Sigmoid colon (tissue), 7 donors: ENCODE measurements around the gene CHPF. TPM values are rescaled to one million over a fixed set of nuclear protein-coding genes. Genes with fewer than 3 reads are reported as not detected.

Experiments
- DNase-seq: peaks from one replicate; pipeline ENCODE4 v3.0.0-alpha.2; 2019
- H3K27ac ChIP-seq, 4 donors: fragments of 200-600 bp; sonication (generic); one replicate each; pipeline ENCODE4 v1.5.1; 2016 to 2019; ENCODE audit warnings: mild to moderate bottlenecking in 1 of 4
- H3K27me3 ChIP-seq, 3 donors: fragments of 200-600 bp; sonication (generic); one replicate each; pipeline ENCODE4 v1.5.1; 2019; ENCODE audit warnings: mild to moderate bottlenecking in 1 of 3
- H3K36me3 ChIP-seq, 4 donors: fragments of 200-600 bp; sonication (generic); one replicate each; pipeline ENCODE4 v1.5.1; 2016 to 2019
- H3K4me1 ChIP-seq, 4 donors: fragments of 200-600 bp; sonication (generic); one replicate each; pipeline ENCODE4 v1.5.1; 2017 to 2019
- H3K4me3 ChIP-seq, 4 donors: fragments of 200-600 bp; sonication (generic); one replicate each; pipeline ENCODE4 v1.5.1; 2017 to 2019; ENCODE audit warnings: mild to moderate bottlenecking in 2 of 4, moderate library complexity in 1 of 4
- H3K9me3 ChIP-seq, 4 donors: fragments of 200-600 bp in 3 of 4; sonication (generic) in 3 of 4; one replicate each; pipeline versions ENCODE4 v1.5.1 to v1.6.1; 2013 to 2019
- EP300 ChIP-seq, 4 donors: sonication (generic); formaldehyde crosslinking; IDR thresholded peaks; one replicate each; pipeline ENCODE4 v1.6.1; 2017; ENCODE audit warnings: antibody characterized with exemption in 4 of 4
- POLR2A ChIP-seq, 2 donors: fragments of 450-650 bp; IDR thresholded peaks; one replicate each; pipeline ENCODE4 v1.6.1; 2016; ENCODE audit warnings: antibody characterized with exemption in 2 of 2, mild to moderate bottlenecking in 2 of 2, moderate library complexity in 2 of 2
- POLR2AphosphoS5 ChIP-seq, 4 donors: sonication (generic); formaldehyde crosslinking; IDR thresholded peaks; one replicate each; pipeline ENCODE4 v1.6.1; 2017; ENCODE audit warnings: antibody characterized with exemption in 4 of 4
- WGBS, 2 donors: extraction: QIAGEN DNeasy Blood & Tissue Kit; methylation state at CpG; one replicate each; pipeline ENCODE4 v1.1.7; 2013; 5-methylcytosine and 5-hydroxymethylcytosine counted together
- intact Hi-C: fragments of 100-400 bp; cut with DNase I; formaldehyde crosslinking; loops from one replicate; pipeline ENCODE4 v1.15.1; 2023
- polyA plus RNA-seq, 3 donors: library from polyadenylated mRNA; stranded (reverse); fragments of 200-250 nt; gene quantifications; one replicate each; pipeline ENCODE4 v1.2.3, GENCODE V29; 2013
- total RNA-seq, 4 donors: library from RNA; depleted of rRNA; stranded (reverse); fragments of >200 nt; gene quantifications; one replicate each; pipeline ENCODE4 v1.1.0, GENCODE V29; 2016
- TF ChIP-seq, protein P1 (sequence below), 4 experiments: fragments of 450-650 bp in 3 of 4; fragments of 200-600 bp in 1 of 4; IDR thresholded peaks; one replicate each; pipeline ENCODE4 v1.5.1; 2016 to 2019; ENCODE audit warnings: antibody characterized with exemption in 4 of 4, mild to moderate bottlenecking in 3 of 4, moderate library complexity in 2 of 4
- donor health status: healthy with polysubstance abuse.
- donor health status: Bipolar disorder and iron deficiency.
- donor health status: healthy.

CHPF gene
- total and polyA plus RNA-seq, 7 donors = 5.5 to 39.1 (median 21.3) TPM

- DNase-seq = no peak
- H3K27ac ChIP-seq = no peak overlapping the region
- H3K27me3 ChIP-seq = peaks cover 0 to 13% (median 0%) of the 10 kb centered on the region in 3 donors
- H3K9me3 ChIP-seq = no peaks in the 10 kb centered on the region
- 63 to 77% methylated on average over 2 of the region's 2 CpGs for WGBS, 2 donors
- no peak overlapping the region for H3K4me3 ChIP-seq
- intact Hi-C loops = no loop called here
- TF ChIP-seq POLR2A (IDR thresholded peaks at IDR 0.05) = no peak
- TF ChIP-seq POLR2AphosphoS5 (IDR thresholded peaks at IDR 0.05) = no peak
- no peak for TF ChIP-seq EP300 (IDR thresholded peaks at IDR 0.05)
- TF ChIP-seq, protein P1, sequence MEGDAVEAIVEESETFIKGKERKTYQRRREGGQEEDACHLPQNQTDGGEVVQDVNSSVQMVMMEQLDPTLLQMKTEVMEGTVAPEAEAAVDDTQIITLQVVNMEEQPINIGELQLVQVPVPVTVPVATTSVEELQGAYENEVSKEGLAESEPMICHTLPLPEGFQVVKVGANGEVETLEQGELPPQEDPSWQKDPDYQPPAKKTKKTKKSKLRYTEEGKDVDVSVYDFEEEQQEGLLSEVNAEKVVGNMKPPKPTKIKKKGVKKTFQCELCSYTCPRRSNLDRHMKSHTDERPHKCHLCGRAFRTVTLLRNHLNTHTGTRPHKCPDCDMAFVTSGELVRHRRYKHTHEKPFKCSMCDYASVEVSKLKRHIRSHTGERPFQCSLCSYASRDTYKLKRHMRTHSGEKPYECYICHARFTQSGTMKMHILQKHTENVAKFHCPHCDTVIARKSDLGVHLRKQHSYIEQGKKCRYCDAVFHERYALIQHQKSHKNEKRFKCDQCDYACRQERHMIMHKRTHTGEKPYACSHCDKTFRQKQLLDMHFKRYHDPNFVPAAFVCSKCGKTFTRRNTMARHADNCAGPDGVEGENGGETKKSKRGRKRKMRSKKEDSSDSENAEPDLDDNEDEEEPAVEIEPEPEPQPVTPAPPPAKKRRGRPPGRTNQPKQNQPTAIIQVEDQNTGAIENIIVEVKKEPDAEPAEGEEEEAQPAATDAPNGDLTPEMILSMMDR (IDR thresholded peaks at IDR 0.05) = no peak
- no peaks in the 10 kb centered on the region for H3K36me3 ChIP-seq
- no peaks in the 10 kb centered on the region for H3K4me1 ChIP-seq
Observed at GRCh38 chr2:219581346-219581745, 37.7 kb upstream of the CHPF start.

DNA sequence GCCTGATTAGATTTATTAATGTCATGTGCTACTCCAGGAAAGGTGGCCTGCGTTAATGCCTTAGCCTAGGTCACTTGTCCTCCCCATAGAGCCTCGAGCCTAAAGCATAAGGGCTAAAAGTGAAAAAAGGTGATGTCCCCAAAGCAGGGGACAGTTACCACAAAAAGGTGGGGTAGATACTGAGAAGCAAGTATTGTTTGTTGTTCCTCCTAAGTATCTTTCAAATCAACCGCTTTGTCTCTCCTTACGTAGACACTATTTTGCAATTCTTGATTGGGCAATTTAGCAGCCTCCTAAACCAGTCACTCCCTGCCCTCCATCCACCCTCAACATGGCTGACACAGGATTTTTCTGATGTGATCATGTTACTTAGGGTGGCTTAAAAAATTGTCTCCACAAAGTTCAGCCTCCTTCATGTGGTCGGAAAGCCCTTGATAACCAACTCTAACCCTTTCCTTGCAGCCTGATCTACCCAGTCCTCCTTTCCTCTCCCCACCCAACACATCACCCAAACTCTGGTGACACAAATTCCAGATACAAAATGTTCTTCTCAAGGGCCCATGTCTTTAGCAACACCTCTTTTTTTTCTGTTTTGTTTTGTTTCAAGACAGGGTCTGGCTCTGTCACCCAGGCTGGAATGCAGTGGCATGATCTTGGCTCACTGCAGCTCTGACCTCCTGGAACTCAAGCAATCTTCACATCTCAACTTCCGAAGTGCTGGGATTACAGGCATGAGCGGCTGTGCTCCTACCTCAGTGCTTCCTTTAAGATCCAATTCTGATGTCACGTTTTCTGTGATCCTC is 35.4 kb upstream of the CHPF start:
- intact Hi-C loops = no loop called here
- TF ChIP-seq, protein P1 (IDR thresholded peaks at IDR 0.05) = no peak
- TF ChIP-seq POLR2A (IDR thresholded peaks at IDR 0.05) = no peak
- TF ChIP-seq EP300 (IDR thresholded peaks at IDR 0.05) = no peak
- no peak for TF ChIP-seq POLR2AphosphoS5 (IDR thresholded peaks at IDR 0.05)
- Histone ChIP-seq H3K9me3 (no peaks in the 10 kb centered on the region), H3K36me3 (no peaks in the 10 kb centered on the region), H3K27me3 (peaks cover 0 to 27% (median 0%) of the 10 kb centered on the region in 3 donors), H3K27ac (no peak overlapping the region), H3K4me3 (no peak overlapping the region), H3K4me1 (no peaks in the 10 kb centered on the region)
- no peak for DNase-seq
- 83 to 85% methylated on average over 8 of the region's 8 CpGs for WGBS, 2 donors

DNA sequence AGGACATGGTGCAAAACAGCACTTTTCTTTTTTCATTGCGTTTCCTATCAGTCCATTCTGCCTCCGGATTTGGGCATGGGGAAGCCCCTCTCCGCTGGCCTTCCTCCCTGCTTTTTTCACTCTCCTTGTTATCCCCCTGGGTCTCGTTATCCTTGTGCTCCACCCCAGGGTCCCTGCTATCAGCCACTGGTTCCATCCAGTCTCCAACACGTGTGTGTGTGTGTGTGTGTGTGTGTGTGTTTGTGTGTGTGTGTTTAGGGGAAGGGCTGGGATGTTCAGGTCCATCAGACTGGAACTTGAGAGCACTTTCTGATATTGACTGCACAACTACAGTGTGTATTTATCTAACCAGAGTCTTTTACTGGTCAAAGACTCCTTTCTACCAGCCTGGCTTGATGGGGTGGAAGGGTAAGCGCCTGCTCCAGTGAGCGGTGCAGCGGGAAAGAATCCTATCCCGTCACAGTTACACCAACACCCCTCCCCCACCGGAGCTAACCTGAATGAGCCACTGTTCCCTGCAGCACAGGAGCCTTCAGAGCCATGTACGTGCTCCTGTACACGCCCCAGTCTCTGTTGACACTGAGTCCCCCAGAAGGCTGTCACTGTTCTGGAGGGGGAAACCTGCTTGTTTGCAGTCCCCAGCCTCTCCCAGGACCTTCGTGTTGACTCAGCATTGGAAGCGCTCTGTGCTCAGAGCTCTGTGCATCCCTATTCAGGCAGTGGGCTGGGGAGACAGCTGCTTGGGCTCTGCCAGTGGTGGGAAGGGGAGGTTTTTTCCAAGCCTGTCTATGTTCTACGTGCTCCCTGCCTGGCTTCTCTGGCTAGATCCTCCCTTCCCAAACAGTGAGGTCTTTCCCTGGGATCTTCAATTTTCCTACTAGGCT is 33.1 kb upstream of the CHPF start:
- Histone ChIP-seq H3K4me1 (peaks cover 0 to 2% (median 1%) of the 10 kb centered on the region in 4 donors), H3K4me3 (no peak overlapping the region), H3K27me3 (peaks cover 0 to 27% (median 0%) of the 10 kb centered on the region in 3 donors), H3K27ac (no peak overlapping the region), H3K9me3 (no peaks in the 10 kb centered on the region), H3K36me3 (no peaks in the 10 kb centered on the region)
- 23 to 42% methylated on average over 15 of the region's 15 CpGs for WGBS, 2 donors
- intact Hi-C loops = no loop called here
- TF ChIP-seq POLR2A (IDR thresholded peaks at IDR 0.05) = no peak
- no peak for TF ChIP-seq POLR2AphosphoS5 (IDR thresholded peaks at IDR 0.05)
- TF ChIP-seq, protein P1 (IDR thresholded peaks at IDR 0.05) = no peak
- no peak for TF ChIP-seq EP300 (IDR thresholded peaks at IDR 0.05)
- DNase-seq = no peak

DNA sequence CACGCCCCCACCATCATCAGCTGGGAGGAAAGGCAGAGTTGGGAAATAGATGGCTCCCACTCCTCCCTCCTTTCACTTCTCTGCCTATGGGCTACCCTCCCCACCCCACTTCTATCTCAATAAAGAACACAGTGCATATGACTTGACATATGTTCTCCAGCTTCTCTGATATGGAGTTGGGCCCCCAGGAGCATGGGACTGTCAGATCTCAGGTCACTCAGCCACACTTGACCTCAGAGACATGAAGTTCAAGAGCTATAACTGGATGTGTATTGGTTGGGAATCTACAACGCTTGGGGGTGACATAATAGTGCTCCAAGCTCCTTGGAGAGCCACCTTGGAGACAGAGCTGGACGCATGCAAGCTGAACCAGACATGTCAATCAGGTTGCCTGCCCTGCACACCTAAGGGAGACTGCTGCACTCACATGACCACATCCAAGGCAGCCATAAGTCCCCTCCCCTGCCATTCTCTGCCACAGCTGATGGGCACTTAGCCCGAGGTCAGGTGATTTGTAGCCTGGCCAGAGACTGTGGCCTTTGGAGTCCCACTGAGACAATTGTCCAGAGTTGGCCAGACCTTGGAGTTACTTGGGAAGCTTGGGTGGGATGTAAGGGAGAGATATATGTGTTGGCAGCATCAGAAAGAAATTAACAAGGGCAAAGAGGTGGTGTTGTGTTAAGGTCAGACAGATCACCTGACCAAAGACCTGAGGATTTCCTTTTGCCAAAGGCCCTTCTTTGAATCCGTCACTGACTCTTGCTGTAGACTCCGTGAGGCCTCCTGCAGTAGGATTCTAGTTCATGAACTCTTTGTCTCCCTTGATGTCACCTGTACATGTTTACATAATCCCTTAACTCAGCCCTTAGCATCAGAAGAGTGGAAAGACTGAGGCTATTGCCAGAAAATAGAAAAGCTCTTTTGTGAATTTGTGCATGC is 32.2 kb upstream of the CHPF start:
- Histone ChIP-seq H3K36me3 (no peaks in the 10 kb centered on the region), H3K27ac (no peak overlapping the region), H3K4me3 (no peak overlapping the region), H3K27me3 (peaks cover 0 to 27% (median 0%) of the 10 kb centered on the region in 3 donors), H3K9me3 (no peaks in the 10 kb centered on the region), H3K4me1 (peaks cover 0 to 6% (median 5%) of the 10 kb centered on the region in 4 donors)
- TF ChIP-seq EP300 (IDR thresholded peaks at IDR 0.05) (no peak), POLR2AphosphoS5 (IDR thresholded peaks at IDR 0.05) (no peak), POLR2A (IDR thresholded peaks at IDR 0.05) (no peak)
- TF ChIP-seq, protein P1 (IDR thresholded peaks at IDR 0.05) = no peak
- 75 to 81% methylated on average over 6 of the region's 6 CpGs for WGBS, 2 donors
- intact Hi-C loops = no loop called here
- DNase-seq = no peak
